IPS DF 4.7 (cell line): ENCODE measurements around the gene IPO8.
"Not testable (repeated sequence)": the region's sequence is repeated elsewhere in the genome, so short reads cannot be mapped to it uniquely, and the experiment has no call there.

Experiments
- DNase-seq: peaks from one replicate; pipeline ENCODE4 v3.0.0-alpha.2; 2013; ENCODE audit warnings: low spot score; ENCODE audit errors: extremely low read depth

The IPO8 gene

DNA sequence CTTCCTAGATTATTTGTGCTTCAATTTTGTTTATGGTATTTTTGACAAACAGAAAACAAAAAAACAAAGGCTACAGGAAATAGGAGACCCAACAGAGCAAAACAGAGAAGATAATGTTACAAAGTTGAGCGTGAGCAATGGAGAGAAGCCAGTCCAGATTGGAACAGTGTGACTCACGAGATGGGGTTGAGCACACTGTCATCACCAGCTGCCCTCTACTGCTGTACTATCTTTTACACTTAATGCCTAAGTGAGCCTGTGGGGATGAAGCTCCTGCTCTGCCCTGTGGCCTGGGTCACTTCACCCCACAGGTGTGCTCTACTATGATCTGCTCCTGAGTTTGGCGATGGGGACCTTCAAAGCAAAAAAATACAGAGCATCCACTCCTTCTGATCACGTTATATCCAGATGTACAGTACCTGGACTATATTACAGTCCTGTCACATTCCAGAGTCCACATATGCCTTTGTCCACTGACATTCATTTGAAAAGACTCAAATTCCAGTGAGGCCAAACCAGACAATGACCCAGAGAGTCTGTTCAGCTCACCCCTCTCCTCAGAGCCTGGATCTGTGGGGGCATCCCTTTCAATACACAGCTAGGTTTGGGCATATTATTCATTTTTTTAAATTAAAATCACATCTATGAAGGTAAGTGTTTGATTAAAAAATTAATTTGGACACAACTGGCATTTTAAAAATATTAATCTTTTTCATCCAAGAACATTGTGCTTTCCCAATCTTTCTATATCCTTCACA is 4.4 kb downstream of the IPO8 start:
- DNase-seq: no peak

DNA sequence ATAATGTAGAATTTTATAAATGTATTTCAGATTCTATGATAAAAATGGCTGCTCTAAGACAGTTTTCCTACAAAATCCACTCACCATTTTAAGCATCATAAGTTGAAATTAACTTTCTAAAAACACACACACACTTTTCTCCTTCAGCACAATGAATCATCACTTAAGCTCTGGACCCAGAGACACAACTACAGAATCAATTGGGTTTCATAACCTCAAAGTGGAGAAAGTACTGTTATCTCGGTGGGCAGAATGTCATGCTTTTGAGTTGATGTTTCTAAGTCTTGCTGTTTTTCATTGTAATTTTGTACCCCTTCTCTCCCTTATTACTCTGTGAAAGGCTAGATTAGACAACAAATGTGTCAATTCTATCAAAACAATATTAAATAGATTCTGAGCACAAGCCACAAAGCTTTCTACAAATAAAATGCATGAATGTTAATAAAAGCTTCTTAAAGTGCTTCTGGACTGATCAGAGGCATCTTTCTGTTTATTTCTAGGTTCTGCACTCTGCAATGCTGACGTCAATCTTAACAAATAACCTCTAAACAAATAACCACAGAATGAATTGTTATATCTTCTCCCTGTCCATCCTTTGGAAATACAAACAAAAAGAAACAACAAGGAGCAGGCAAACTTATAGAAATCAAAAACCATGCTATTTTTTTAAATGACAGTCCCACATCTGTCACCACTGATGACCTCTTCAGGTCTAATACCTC is 8.2 kb downstream of the IPO8 start:
- no peak for DNase-seq

DNA sequence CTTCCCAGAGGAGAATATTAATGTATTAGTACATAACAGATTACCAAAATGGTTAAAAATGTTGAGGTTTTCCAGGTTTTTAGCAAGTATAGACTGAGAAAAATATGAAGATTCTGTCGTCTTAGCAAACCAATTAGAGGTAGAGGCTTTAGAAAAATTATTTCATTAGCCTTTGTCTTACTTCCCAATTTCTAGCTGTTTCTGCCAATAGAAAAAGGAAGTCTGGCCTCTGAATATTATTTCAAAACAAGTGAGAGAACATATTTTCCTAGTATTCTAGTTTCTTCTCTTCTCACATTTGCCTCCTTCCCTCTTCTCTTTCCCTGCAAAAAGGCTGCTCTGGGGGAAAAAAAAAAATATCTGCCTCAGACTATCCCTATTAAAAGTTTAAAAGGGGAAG is 16.4 kb downstream of the IPO8 start:
- no peak for DNase-seq

DNA sequence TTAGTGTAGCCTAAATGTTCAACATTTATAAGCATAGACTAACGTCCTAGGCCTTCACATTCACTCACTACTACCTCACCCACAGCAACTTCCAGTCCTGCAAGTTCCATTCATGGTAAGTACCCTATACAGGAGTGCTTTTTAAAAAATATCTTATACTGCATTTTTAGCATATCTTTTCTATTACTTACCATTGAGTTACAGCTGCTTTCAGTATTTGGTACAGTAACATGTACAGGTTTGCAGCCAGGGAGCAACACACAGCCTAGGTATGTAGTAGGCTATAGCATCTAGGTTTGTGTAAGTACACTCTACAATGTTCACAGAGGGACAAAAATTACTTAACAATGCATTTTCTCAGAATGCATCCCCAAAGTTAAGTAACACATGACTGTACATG is 17.4 kb downstream of the IPO8 start:
- no peak for DNase-seq

DNA sequence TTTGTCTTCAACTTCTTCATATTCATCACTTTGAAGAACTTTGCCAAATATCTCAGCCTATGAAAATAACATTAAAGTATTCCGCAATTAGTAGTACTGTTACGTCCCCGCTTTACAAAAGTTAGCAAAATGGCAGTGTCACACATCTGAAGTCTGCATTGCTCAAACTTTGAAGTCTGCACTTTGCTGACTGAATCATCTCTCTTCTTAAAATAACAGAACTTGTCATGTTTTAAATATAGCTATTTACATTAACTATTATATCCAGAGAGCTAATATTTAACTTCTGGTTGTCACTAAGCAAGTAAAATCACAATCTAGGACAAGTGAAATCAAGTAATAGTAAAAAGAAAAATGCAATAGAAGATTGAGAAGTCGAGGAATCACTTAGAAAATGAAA is 34.5 kb downstream of the IPO8 start:
- DNase-seq: no peak

DNA sequence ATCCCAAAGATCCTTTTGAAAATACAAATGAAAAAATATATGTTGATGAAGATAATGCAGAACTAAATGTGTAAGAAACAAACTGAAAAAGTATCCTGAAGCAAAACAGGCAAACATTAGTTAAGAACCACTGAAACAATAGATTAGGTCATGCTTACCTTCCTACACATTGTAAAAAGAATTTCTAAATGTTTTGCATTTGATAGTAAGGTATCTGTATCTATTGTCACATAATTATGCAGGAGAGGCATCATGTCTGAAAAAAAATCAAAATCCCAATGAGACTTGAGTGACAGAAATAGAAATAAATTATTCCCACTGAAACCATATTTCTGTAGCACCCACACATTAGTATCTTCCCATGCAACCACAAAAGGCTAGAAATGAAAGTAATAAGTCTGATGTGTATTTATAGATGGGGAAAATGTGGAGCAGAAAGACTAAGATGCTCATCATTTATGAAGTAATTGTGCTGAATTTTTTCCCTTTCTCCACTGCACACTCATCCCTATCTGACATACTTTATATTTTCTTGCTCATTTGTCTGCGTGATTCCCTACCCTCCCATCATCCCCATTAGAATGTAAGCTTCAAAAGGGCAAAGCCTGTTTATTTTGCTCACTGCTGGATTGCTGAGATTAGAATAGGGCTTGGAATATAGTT is 43.5 kb downstream of the IPO8 start:
- no peak for DNase-seq

DNA sequence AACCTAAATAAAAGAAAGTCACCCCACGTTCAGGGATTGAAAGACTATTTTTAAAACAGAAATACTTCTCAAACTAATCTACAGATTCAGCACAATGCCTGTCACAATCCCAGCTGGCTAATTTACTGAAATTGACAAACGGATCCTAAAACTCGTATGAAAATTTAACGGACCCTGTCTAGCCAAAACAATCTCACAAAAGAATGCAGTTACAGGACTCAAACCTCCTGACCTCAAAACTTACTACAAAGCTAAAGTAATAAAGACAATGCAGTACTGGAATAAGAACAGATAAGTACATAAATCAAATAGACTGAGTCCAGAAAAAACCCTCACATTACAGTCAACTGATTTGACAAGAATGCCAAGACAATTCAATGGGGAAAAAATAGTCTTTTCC is 48.8 kb downstream of the IPO8 start:
- DNase-seq: no peak

DNA sequence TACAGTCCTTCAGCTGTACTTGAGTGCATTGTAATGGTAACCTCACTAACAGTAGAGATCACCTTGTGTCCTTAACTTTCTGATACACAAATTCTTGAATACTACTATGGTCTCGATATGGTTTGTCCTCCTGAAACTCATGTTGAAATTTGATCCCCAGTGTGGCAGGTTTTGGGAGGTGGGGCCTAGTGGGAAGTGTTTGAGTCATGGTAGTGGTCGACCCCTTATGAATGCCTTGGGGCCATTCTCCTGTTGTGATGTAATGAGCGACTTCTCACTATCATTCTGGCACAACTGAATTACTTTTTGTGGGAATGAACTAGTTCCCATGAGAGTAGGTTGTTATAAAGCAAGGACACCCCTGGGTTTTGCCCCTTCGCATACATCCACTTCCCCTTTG is 52.3 kb downstream of the IPO8 start:
- DNase-seq: peak; percentile 11

DNA sequence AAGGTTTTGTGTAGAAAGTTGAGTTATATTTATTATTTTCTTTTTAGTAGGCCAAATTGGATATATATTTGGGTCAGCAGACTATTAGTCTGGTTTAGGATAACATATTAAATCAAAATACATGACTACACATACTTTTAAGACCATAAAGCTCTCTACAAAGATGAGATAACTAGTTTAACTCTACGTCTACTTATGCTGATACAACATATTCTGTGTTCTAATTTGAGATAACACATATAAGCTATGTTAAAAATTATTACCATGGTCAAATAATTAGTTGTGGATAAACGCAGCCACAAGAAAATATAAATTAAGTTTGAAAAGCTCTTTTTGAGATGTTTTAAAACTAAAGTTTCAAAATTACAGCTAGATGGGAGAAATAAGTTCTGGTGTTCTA is 55.3 kb downstream of the IPO8 start:
- no peak for DNase-seq

DNA sequence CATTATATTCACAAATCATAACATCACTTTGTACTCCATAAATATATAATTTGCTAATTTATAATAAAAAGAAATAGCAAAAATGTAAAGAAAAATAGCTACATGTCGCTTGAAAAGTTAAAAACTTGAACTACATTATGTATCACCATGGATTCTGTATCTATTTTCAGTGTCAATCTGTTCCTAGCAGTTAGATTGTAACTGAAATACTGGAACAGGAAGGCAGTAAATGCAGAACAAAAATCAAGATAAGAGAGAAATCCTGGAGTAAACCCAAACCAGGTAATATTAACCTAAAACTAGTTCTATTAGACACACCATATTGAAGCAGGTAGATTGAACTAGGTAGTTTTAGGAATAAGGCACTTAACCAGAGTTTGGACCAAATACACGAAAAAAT is 60.3 kb downstream of the IPO8 start:
- DNase-seq: no peak

DNA sequence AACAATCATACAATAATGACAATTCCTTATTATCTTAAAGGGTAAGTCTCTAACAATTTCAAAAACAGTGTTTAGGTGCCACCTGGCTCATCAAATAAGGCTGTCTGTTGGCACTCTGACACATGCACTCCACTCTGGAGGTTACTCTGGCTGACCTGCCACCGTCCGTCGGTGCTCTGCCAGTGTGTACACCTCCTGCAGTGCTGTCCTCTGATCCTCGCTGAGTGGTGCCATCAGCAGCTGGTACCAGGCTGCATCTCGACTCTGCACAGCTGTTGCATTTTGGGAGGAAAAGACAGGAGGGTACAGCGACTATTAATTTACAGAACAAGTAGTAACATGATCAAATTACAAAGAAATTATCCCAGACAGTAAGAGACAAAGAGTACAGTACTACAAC is 63.9 kb downstream of the IPO8 start:
- DNase-seq: no peak

DNA sequence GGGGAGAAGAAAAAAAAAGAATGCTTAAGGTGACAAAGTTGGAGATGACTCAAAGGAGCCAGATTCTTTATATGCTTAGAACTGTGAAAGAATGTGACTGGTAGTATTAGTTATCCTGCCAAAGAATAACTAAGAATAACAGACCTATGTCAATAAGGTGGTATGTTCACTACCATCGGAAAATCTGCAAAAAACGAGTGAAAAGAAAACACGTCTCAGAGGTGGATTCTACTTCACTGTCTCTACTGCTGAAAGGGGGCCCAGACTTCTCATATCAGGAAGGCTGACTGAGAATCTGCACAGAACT is 64.7 kb downstream of the IPO8 start:
- DNase-seq: no peak

DNA sequence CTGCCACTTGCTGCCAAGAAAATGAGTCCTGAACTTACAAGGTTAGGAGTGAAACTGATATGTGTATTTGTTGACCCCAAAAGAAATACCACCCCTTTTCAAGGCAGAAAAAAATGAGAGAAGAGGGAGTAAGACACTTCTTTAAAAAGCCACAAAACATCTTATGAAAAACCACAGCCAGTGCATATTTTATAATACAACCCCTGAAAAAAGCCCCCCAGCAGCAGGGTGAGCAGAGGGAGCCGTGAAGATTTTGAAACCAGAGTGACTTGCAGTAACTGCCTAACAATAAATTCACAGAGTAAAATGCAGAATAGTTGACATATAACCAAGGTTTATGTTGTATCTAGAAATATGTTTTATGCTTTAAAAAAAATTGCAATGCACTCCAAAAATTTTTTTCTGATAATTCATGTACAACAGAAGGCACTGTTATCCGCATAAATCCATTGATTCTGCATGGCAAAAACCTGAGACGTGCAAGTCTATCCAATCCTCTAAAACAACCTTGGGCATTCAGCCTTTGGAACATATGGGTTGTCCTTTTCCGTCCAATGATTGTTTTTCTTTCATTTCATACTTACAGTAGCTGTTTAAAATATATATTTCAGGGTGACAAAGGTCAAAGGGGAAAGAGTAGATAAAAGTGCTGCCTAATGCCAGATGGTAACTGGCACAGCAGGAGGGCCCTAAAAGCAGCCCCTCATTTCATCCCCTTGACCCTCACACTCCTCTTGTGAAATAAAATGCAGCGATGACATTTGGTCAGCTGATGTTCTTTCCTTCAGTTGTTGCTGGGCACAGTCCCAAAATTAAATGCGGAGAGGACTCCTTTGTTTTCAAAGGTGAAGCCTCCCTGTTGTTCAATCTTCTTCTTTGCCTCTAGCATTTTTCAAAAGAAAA is 65.3 kb downstream of the IPO8 start:
- DNase-seq: no peak

DNA sequence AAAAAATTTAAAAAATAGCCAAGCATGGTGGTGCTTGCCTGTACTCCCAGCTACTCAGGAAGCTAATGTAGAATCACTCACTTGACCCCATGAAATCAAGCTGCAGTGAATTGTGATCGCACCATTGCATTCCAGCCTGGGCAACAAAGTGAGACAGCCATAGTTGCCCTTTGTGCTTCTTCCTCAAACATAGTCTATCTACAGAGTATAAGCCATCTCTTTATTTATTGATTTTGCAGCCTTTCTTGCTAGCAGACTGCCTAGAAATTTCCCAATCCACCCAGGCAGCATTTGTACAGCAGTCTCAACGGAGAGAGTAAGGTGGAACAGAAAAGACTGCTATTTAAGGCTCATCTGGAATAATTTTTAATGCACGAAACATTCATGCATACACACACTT is 68.8 kb downstream of the IPO8 start:
- no peak for DNase-seq

DNA sequence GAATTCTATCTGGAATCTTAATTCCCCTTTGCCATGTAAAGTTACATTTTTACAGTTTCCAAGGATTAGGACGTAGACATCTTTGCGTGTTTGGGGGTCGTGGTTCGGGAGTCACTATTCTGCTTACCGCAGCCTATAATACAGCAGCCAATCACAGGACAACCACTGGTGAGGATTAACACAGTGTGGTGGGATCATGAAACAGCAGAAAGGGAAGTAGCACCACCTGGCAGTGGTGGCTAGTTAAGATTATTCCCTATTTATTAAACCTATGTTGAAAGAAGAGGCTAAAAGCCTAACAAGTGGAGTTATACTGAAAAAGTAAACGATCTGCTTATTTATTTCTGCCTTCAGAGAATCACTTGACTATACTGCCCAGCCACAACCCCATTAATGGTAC is 71.7 kb downstream of the IPO8 start:
- no peak for DNase-seq

DNA sequence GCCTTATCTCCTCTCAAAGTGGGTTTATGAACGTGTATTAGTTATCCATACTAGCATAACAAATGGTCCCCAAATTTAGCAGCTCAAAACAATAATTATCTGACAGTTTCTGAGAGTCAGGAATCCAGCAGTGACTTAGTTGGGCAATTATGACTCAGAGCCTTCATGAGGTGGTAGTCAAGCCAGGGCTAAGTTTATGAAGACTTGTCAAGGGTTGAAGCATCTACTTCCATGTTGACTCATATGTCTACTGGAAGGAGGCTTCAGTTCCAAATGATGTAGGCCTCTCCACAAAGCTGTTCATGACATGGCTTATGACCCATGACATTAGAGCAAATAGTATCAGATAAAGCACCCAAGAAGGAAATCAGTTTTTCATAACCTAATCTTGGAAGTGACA is 73.2 kb downstream of the IPO8 start:
- no peak for DNase-seq

DNA sequence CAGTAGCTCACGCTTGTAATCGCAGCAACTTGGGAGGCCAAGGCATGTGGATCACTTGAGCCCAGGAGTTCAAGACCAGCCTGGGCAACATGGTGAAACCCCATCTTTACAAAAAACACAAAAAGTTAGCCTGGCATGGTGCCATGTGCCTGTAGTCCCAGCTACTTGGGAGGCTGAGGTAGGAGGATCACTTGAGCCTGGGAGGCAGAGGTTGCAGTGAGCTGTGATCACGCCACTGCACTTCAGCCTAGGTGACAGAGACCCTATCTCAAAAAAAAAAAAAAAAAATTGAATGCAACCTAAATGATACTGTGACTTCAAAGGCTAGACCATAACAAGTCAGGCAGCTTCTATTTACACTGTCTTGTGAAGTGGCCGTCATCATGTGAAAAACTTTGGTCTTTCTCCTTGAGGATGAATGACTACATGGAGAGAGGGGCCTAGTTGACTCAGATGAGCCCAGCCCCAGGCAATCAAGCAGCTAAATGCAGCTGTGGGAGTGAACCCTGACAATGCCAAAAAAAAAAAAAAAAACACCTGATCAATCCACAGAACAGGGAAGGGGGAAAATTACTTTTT is 73.9 kb downstream of the IPO8 start:
- not testable (repeated sequence) for DNase-seq

DNA sequence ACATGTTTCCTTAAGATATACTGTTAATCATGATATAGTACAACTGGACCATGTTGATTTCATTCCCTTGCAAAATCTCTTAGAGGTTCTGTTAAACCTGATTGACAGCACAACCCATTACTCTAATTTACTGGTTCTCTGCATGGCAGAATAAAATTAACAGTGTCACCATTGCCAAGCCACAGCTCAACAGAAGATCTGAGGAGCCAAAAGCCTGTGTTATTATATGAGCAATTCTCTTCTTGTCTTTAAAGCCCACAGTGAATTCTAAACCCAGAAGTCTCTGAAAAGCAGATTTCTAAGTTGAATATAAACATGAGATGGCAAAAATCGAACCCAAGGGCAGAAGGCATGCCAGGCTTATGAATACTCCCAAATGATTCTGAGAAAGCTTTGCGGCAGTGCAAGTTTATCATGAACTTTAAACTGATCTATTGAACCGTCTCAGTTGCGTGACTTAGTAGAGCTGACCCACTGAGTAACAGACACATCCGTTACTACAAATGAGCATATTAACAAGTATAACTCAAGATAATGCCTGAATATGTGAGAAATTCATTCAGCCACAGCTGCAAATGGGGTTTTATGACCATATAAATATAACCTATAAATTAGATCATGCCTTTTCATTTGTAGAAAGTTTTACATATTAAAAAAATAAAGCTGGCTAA is 78.2 kb downstream of the IPO8 start:
- DNase-seq: no peak

DNA sequence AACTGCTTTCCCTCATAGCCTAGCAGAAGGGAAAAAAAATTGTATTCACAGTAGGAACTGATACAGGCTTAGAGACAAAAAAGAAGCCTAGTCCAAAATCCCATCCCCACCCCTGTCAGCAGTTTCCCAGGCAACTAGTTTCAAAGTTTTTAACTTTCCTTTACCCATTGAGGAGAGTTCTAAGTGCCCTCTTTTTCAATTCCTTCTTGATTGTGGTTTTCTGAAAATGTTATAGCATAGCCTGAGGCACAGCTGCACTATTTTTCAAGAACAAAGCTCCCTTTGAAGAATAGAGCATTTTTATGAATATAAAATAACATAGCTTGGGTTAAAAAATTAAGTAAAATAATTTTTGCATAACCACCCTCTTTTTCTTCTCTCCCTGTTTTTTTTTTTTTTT is 81.6 kb downstream of the IPO8 start:
- DNase-seq: no peak

DNA sequence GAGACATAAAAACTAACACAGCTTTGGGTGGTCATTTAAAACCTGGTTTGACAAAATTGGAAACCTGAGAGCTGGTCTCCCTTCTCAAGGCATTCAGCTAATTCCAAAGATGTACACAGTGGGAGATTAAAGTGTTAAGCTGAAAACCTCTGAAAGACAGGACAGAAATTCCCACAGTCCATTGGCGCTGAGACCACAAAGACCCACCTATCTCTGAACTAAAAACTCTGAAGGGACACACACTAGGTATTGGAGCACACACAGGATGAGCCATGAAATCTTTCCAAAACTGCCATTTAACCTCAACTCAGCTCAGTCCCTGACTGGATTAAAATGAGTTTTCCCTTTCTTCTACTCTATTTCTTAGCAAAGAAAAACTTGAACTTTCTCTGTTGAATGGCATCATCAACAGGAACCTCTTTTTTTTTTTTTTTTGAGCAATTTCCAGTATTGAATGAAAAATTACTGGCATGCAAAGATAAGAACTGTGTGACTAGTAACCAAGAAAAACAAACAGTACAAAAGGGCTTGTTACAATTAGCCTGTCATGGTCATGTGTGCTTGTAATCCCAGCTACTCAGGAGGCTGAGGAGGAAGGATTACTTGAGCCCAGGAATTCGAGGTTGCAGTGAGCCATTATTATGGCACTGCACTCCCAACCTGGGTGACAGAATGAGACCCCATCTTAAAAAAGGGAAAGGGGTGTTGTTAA is 82.4 kb downstream of the IPO8 start:
- no peak for DNase-seq
